Naive thymus-derived CD4-positive, alpha-beta T cell (primary cell): ENCODE measurements around the gene HOXA10. TPM values are rescaled to one million over a fixed set of nuclear protein-coding genes. Genes with fewer than 3 reads are reported as not detected.

Source experiments
- ATAC-seq: fragments of 150-1000 bp; cut with Tn5 transposase; 2 replicates; pipeline ENCODE4 v1.10.0; 2021; ENCODE audit warnings: mild to moderate bottlenecking, moderate library complexity
- CTCF ChIA-PET: fragments of 350-600 bp; sonication (Branson Sonifier 250); formaldehyde crosslinking; loops from one replicate; lab custom pipeline; 2021; ENCODE audit warnings: antibody characterized with exemption; lab: Charles Lee
- POLR2A ChIA-PET: fragments of 350-600 bp; sonication (Branson Sonifier 250); formaldehyde crosslinking; loops from one replicate; lab custom pipeline; 2021; ENCODE audit warnings: antibody characterized with exemption, inconsistent platforms; lab: Charles Lee
- DNase-seq, 9 donors: peaks; one replicate each; pipeline versions ENCODE4 v3.0.0 to v3.0.0-alpha.2; 2020 to 2022; ENCODE audit warnings: mixed read lengths in 1 of 9
- H3K27ac ChIP-seq: one replicate; pipeline ENCODE4 v1.7.0; 2013; ENCODE audit warnings: mild to moderate bottlenecking, low read depth, low read length, moderate library complexity
- H3K27me3 ChIP-seq, 2 donors: one replicate each; pipeline ENCODE4 v1.7.0; 2013; ENCODE audit warnings: low read length in 2 of 2, mild to moderate bottlenecking in 2 of 2, moderate library complexity in 2 of 2; ENCODE audit not compliant: control insufficient read depth in 2 of 2, insufficient read depth in 2 of 2
- H3K36me3 ChIP-seq, 3 experiments: 1 replicate in 2 of 3; 2 replicates in 1 of 3; pipeline ENCODE4 v1.7.0; 2013; ENCODE audit warnings: low read length in 3 of 3, mild to moderate bottlenecking in 3 of 3, moderate library complexity in 1 of 3; ENCODE audit not compliant: insufficient read depth in 3 of 3, control insufficient read depth in 2 of 3
- H3K4me1 ChIP-seq, 2 donors: one replicate each; pipeline ENCODE4 v1.7.0; 2013; ENCODE audit warnings: low read length in 2 of 2, mild to moderate bottlenecking in 2 of 2, moderate library complexity in 1 of 2; ENCODE audit not compliant: control insufficient read depth in 2 of 2, insufficient read depth in 2 of 2
- H3K4me3 ChIP-seq: 2 replicates; pipeline ENCODE4 v1.7.0; 2013; ENCODE audit warnings: mild to moderate bottlenecking, low read length
- H3K9me3 ChIP-seq, 3 experiments: 1 replicate in 2 of 3; 2 replicates in 1 of 3; pipeline ENCODE4 v1.7.0; 2013; ENCODE audit warnings: low read length in 3 of 3; ENCODE audit not compliant: control insufficient read depth in 2 of 3
- H3K27ac Mint-ChIP-seq, 9 donors: one replicate each; pipeline ENCODE4 v1.8.0; 2020 to 2022; ENCODE audit warnings: mixed read lengths in 9 of 9, mild to moderate bottlenecking in 8 of 9, moderate library complexity in 5 of 9, inconsistent platforms in 2 of 9
- H3K27me3 Mint-ChIP-seq, 5 donors: one replicate each; pipeline ENCODE4 v1.8.0; 2021 to 2022; ENCODE audit warnings: mixed read lengths in 5 of 5, mild to moderate bottlenecking in 1 of 5
- H3K36me3 Mint-ChIP-seq, 5 donors: one replicate each; pipeline ENCODE4 v1.8.0; 2020 to 2022; ENCODE audit warnings: mixed read lengths in 5 of 5, mild to moderate bottlenecking in 3 of 5, inconsistent platforms in 1 of 5
- H3K4me1 Mint-ChIP-seq, 7 donors: one replicate each; pipeline ENCODE4 v1.8.0; 2020 to 2022; ENCODE audit warnings: mixed read lengths in 7 of 7, mild to moderate bottlenecking in 3 of 7, inconsistent platforms in 1 of 7
- H3K4me3 Mint-ChIP-seq, 10 donors: one replicate each; pipeline ENCODE4 v1.8.0; 2020 to 2022; ENCODE audit warnings: mild to moderate bottlenecking in 10 of 10, mixed read lengths in 10 of 10, moderate library complexity in 6 of 10, inconsistent platforms in 2 of 10
- H3K9me3 Mint-ChIP-seq, 11 donors: one replicate each; pipeline ENCODE4 v1.8.0; 2020 to 2022; ENCODE audit warnings: mixed read lengths in 11 of 11, mild to moderate bottlenecking in 4 of 11, inconsistent platforms in 1 of 11, moderate library complexity in 1 of 11
- intact Hi-C, 2 donors: fragments of 100-400 bp; cut with micrococcal nuclease; formaldehyde crosslinking; loops; one replicate each; pipeline ENCODE4 v1.15.1; 2023
- polyA plus RNA-seq, 2 donors: library from polyadenylated mRNA; unstranded; fragments of 300-500 nt; fragmentation: Illumina TruSeq; gene quantifications; one replicate each; pipeline ENCODE4 v1.2.3, GENCODE V29; 2021
- total RNA-seq, 6 experiments: library from RNA in 5 of 6; stranded (reverse) in 5 of 6; gene quantifications; 1 replicate in 5 of 6; 2 replicates in 1 of 6; pipeline ENCODE4 v1.2.3 and lab custom pipeline; 2021 to 2026

HOXA10 gene
- total and polyA plus RNA-seq, 7 experiments from 2014 or later: 0.66 TPM; not detected in 6

GRCh38 chr7:27179030-27179429 is 4.9 kb upstream of the HOXA10 start:
- peaks cover 6 to 17% (median 12%) of the 10 kb centered on the region in 7 donors for H3K4me1 Mint-ChIP-seq
- H3K27me3 ChIP-seq: peaks cover 29 to 59% of the 10 kb centered on the region in 2 donors
- no peak for ATAC-seq
- H3K4me1 ChIP-seq: peaks cover 12% of the 10 kb centered on the region in 2 donors
- DNase-seq: no peak
- intact Hi-C loops: no loop called here
- peak overlapping the region in 2 of 9 donors; percentile 16 to 34 for H3K27ac Mint-ChIP-seq
- H3K27ac ChIP-seq: no peak overlapping the region
- H3K4me3 ChIP-seq: no peak overlapping the region
- peak overlapping the region in 4 of 10 donors; percentile 3 to 27 (median 12) for H3K4me3 Mint-ChIP-seq
- peaks cover 0 to 1% (median 0%) of the 10 kb centered on the region in 11 donors for H3K9me3 Mint-ChIP-seq
- H3K36me3 Mint-ChIP-seq: no peaks in the 10 kb centered on the region
- H3K36me3 ChIP-seq: no peaks in the 10 kb centered on the region
- peaks cover 71 to 82% (median 76%) of the 10 kb centered on the region in 5 donors for H3K27me3 Mint-ChIP-seq
- CTCF ChIA-PET: interaction anchor here (0.6 to 1.8 kb wide), 8 partner anchors 11 to 1327 kb away, joined by 3 to 8 read pairs (median 3); no protein-coding TSS in a partner anchor
- H3K9me3 ChIP-seq: no peaks in the 10 kb centered on the region
- POLR2A ChIA-PET: interaction anchor here (0.7 to 1.4 kb wide), 2 partner anchors 13 to 18 kb away, joined by 3 to 4 read pairs; no protein-coding TSS in a partner anchor

- H3K36me3 Mint-ChIP-seq: no peaks in the 10 kb centered on the region
- H3K9me3 ChIP-seq: no peaks in the 10 kb centered on the region
- H3K27me3 Mint-ChIP-seq: peaks cover 67 to 75% (median 70%) of the 10 kb centered on the region in 5 donors
- H3K4me1 ChIP-seq: peaks cover 5 to 7% of the 10 kb centered on the region in 2 donors
- H3K27ac ChIP-seq: no peak overlapping the region
- peaks cover 0 to 1% (median 0%) of the 10 kb centered on the region in 11 donors for H3K9me3 Mint-ChIP-seq
- no peak overlapping the region for H3K27ac Mint-ChIP-seq
- intact Hi-C loops: no loop called here
- POLR2A ChIA-PET: interaction anchor here (0.7 to 1.4 kb wide), 2 partner anchors 12 to 17 kb away, joined by 3 to 4 read pairs; no protein-coding TSS in a partner anchor
- no peak overlapping the region for H3K4me3 Mint-ChIP-seq
- peaks cover 6 to 13% (median 9%) of the 10 kb centered on the region in 7 donors for H3K4me1 Mint-ChIP-seq
- DNase-seq (no peak), ATAC-seq (no peak)
- no peak overlapping the region for H3K4me3 ChIP-seq
- no peaks in the 10 kb centered on the region for H3K36me3 ChIP-seq
- peaks cover 26 to 53% of the 10 kb centered on the region in 2 donors for H3K27me3 ChIP-seq
- CTCF ChIA-PET: interaction anchor here (0.6 to 2.7 kb wide), 7 partner anchors 8 to 1120 kb away, joined by 3 to 8 read pairs (median 4); no protein-coding TSS in a partner anchor
Measured at GRCh38 chr7:27178366-27178765, 4.2 kb upstream of the HOXA10 start.

DNA sequence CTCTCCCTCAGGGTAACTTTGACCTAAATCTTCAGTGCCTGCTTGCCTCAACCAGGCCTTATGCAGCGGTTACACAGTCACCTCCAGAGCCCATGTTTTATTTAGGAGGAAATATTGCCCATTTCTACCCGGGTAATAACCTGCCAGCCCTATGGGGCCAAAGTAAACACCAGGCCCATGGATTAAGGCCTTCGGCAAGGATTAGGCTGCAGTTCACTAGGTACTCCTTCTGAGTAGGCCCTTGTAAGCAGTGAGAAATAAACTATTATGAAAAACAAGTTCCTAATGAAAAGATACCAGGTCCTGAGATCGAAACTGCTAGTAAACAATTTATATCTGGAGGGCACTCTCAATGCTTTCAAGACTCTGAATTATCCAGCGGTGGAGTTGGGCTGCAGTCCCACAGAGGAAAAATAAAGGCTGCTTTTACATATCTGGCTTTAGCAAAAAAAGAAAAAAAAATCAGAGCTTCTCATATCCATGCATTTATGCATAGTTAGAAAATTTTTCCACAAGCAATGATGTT is 3.7 kb upstream of the HOXA10 start:
- peaks cover 6 to 14% (median 9%) of the 10 kb centered on the region in 7 donors for H3K4me1 Mint-ChIP-seq
- ChIA-PET POLR2A (interaction anchor here (1.4 kb wide), 1 partner anchor 17 kb away, joined by 4 read pairs; no protein-coding TSS in a partner anchor), CTCF (interaction anchor here (0.7 to 2.7 kb wide), 2 partner anchors 9 to 435 kb away, joined by 3 to 8 read pairs; no protein-coding TSS in a partner anchor)
- H3K36me3 Mint-ChIP-seq: no peaks in the 10 kb centered on the region
- intact Hi-C loops: no loop called here
- no peaks in the 10 kb centered on the region for H3K36me3 ChIP-seq
- H3K4me3 ChIP-seq: no peak overlapping the region
- DNase-seq (no peak), ATAC-seq (no peak)
- peaks cover 21 to 53% of the 10 kb centered on the region in 2 donors for H3K27me3 ChIP-seq
- H3K27ac Mint-ChIP-seq: no peak overlapping the region
- H3K4me1 ChIP-seq: peaks cover 7 to 10% of the 10 kb centered on the region in 2 donors
- H3K27ac ChIP-seq: no peak overlapping the region
- no peak overlapping the region for H3K4me3 Mint-ChIP-seq
- peaks cover 0 to 1% (median 0%) of the 10 kb centered on the region in 11 donors for H3K9me3 Mint-ChIP-seq
- no peaks in the 10 kb centered on the region for H3K9me3 ChIP-seq
- H3K27me3 Mint-ChIP-seq: peaks cover 64 to 71% (median 67%) of the 10 kb centered on the region in 5 donors

DNA sequence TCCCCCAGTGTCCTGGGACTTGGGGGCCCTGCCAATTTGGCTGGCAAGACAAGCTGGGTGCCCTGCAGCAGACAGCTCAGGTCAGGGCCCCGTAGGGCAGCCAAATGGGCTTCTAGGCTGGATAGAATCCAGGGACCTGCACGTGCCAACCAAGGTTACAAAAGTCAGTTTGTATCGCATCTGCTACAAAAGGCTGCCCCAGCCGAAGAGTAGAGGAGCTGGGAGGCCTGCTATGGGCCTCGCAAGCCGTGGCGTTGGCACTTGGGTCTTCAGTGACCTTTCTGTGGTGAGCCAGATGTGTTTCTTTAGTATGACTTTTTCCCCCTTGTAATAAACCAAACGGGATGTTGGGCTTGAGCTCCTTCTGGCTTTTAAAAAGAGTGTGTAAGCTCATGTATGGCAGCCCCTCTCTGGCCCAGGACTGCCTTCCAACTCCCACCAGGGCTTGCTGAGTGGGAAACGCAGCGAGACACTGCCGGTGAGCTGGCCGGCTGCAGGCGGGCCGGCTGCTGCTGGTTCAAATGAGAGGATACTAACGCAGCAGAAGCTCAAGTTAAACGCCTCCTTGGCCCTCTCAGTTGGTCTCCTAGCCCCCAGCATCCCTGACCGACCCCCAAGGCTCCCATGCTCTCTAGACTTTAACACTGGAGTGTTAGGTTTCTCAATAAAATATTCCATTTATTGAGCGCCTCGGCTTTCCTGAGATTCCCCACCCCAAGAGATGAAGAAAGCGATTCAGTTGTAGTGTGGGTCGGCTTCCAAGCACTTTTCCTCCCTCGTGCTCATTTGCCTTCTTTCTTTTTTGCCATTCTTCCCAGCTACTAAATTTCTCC is 3.1 kb upstream of the HOXA10 start:
- peak overlapping the region in 1 of 10 donors; percentile 5 for H3K4me3 Mint-ChIP-seq
- H3K36me3 Mint-ChIP-seq: no peaks in the 10 kb centered on the region
- peaks cover 63 to 71% (median 68%) of the 10 kb centered on the region in 5 donors for H3K27me3 Mint-ChIP-seq
- POLR2A ChIA-PET: no interaction called here
- CTCF ChIA-PET: interaction anchor here (0.8 to 2.7 kb wide), 2 partner anchors 10 to 812 kb away, joined by 3 to 8 read pairs; no protein-coding TSS in a partner anchor
- Histone ChIP-seq H3K4me1 (peaks cover 7 to 16% of the 10 kb centered on the region in 2 donors), H3K9me3 (no peaks in the 10 kb centered on the region), H3K36me3 (no peaks in the 10 kb centered on the region), H3K27me3 (peaks cover 16 to 53% of the 10 kb centered on the region in 2 donors), H3K4me3 (no peak overlapping the region), H3K27ac (no peak overlapping the region)
- H3K9me3 Mint-ChIP-seq: peaks cover 0 to 4% (median under 1%) of the 10 kb centered on the region in 11 donors
- H3K27ac Mint-ChIP-seq: no peak overlapping the region
- peaks cover 8 to 16% (median 13%) of the 10 kb centered on the region in 7 donors for H3K4me1 Mint-ChIP-seq
- ATAC-seq (no peak), DNase-seq (no peak)
- intact Hi-C loops: no loop called here

GRCh38 chr7:27176524-27176845 is 2.4 kb upstream of the HOXA10 start:
- no peak for DNase-seq
- intact Hi-C loops: no loop called here
- Histone ChIP-seq H3K9me3 (no peaks in the 10 kb centered on the region), H3K27ac (no peak overlapping the region), H3K27me3 (peaks cover 18 to 59% of the 10 kb centered on the region in 2 donors), H3K4me1 (peaks cover 14 to 20% of the 10 kb centered on the region in 2 donors), H3K4me3 (no peak overlapping the region), H3K36me3 (no peaks in the 10 kb centered on the region)
- no peak overlapping the region for H3K27ac Mint-ChIP-seq
- no peak for ATAC-seq
- H3K27me3 Mint-ChIP-seq: peaks cover 63 to 73% (median 69%) of the 10 kb centered on the region in 5 donors
- H3K4me1 Mint-ChIP-seq: peaks cover 14 to 23% (median 20%) of the 10 kb centered on the region in 7 donors
- H3K4me3 Mint-ChIP-seq: peak overlapping the region in 1 of 10 donors; percentile 5
- POLR2A ChIA-PET: no interaction called here
- no peaks in the 10 kb centered on the region for H3K36me3 Mint-ChIP-seq
- H3K9me3 Mint-ChIP-seq: peaks cover 0 to 9% (median 2%) of the 10 kb centered on the region in 11 donors
- CTCF ChIA-PET: interaction anchor here (0.8 to 2.7 kb wide), 3 partner anchors 10 to 811 kb away, joined by 3 to 8 read pairs (median 4); no protein-coding TSS in a partner anchor
